HepG2 (cell line): Measurements from ENCODE around the gene ARG2. TPM values are rescaled to one million over a fixed set of nuclear protein-coding genes. Genes with fewer than 3 reads are reported as not detected.

Experiments
- CREB1 ChIP-seq, 2 experiments: fragments of 450-650 bp in 1 of 2; IDR thresholded peaks; 2 replicates each; pipeline ENCODE4 v1.6.1; 2016 to 2017; ENCODE audit warnings: control low read depth in 1 of 2, mild to moderate bottlenecking in 1 of 2, missing compliant biosample characterization in 1 of 2, missing genetic modification characterization in 1 of 2
- ELF4 ChIP-seq: sonication (generic); formaldehyde crosslinking; IDR thresholded peaks from 2 replicates; pipeline ENCODE4 v1.5.0; 2020; ENCODE audit warnings: missing genetic modification reagents, mild to moderate bottlenecking, moderate library complexity, borderline replicate concordance
- FUBP1 ChIP-seq: sonication (generic); formaldehyde crosslinking; IDR thresholded peaks from 2 replicates; pipeline ENCODE4 v1.5.1; 2020; ENCODE audit warnings: missing genetic modification reagents, mild to moderate bottlenecking, borderline replicate concordance
- IKZF4 ChIP-seq: sonication (generic); formaldehyde crosslinking; IDR thresholded peaks from 2 replicates; pipeline ENCODE4 v1.5.1; 2020; ENCODE audit warnings: borderline replicate concordance, mild to moderate bottlenecking, low read depth, missing genetic modification reagents; ENCODE audit errors: not compliant biosample characterization
- MAFG ChIP-seq: sonication (generic); formaldehyde crosslinking; IDR thresholded peaks from 2 replicates; pipeline ENCODE4 v1.5.1; 2020; ENCODE audit warnings: mild to moderate bottlenecking, missing genetic modification reagents
- MED13 ChIP-seq: sonication (generic); formaldehyde crosslinking; IDR thresholded peaks from 2 replicates; pipeline ENCODE4 v1.5.0; 2020; ENCODE audit warnings: missing genetic modification reagents
- MXD1 ChIP-seq: sonication (generic); formaldehyde crosslinking; IDR thresholded peaks from 2 replicates; pipeline ENCODE4 v1.4.0; 2020; ENCODE audit warnings: mild to moderate bottlenecking, missing genetic modification reagents
- RCOR2 ChIP-seq: IDR thresholded peaks from 2 replicates; pipeline ENCODE4 v1.6.1; 2016; ENCODE audit warnings: missing biosample characterization, missing genetic modification reagents
- REXO4 ChIP-seq: sonication (generic); formaldehyde crosslinking; IDR thresholded peaks from 2 replicates; pipeline ENCODE4 v1.8.0; 2022; ENCODE audit warnings: missing genetic modification reagents, mild to moderate bottlenecking, borderline replicate concordance
- TFDP2 ChIP-seq: sonication (generic); formaldehyde crosslinking; IDR thresholded peaks from 2 replicates; pipeline ENCODE4 v1.4.0; 2020; ENCODE audit warnings: missing genetic modification reagents
- TOE1 ChIP-seq: sonication (generic); formaldehyde crosslinking; IDR thresholded peaks from 2 replicates; pipeline ENCODE4 v1.4.0; 2020; ENCODE audit warnings: mild to moderate bottlenecking, missing genetic modification reagents
- ZBTB10 ChIP-seq: sonication (generic); formaldehyde crosslinking; IDR thresholded peaks from 2 replicates; pipeline ENCODE4 v1.4.0; 2020; ENCODE audit warnings: missing genetic modification reagents, borderline replicate concordance
- ZNF253 ChIP-seq: sonication (generic); formaldehyde crosslinking; IDR thresholded peaks from 2 replicates; pipeline ENCODE4 v1.8.0; 2022; ENCODE audit warnings: mild to moderate bottlenecking, missing genetic modification reagents, borderline replicate concordance
- ZNF451 ChIP-seq: sonication (generic); formaldehyde crosslinking; IDR thresholded peaks from 2 replicates; pipeline ENCODE4 v1.5.0; 2020; ENCODE audit warnings: mild to moderate bottlenecking, missing genetic modification reagents
- ZNF570 ChIP-seq: sonication (generic); formaldehyde crosslinking; IDR thresholded peaks from 2 replicates; pipeline ENCODE4 v1.4.0; 2020; ENCODE audit warnings: mild to moderate bottlenecking, missing genetic modification reagents, borderline replicate concordance
- ZNF605 ChIP-seq: sonication (generic); formaldehyde crosslinking; IDR thresholded peaks from 2 replicates; pipeline ENCODE4 v1.8.0; 2022; ENCODE audit warnings: mild to moderate bottlenecking, missing genetic modification reagents
- ZNF839 ChIP-seq: sonication (generic); formaldehyde crosslinking; IDR thresholded peaks from 2 replicates; pipeline ENCODE4 v1.4.0; 2020; ENCODE audit warnings: missing genetic modification reagents, mild to moderate bottlenecking, borderline replicate concordance
- ZNF878 ChIP-seq: sonication (generic); formaldehyde crosslinking; IDR thresholded peaks from 2 replicates; pipeline ENCODE4 v1.8.1; 2023; ENCODE audit warnings: mild to moderate bottlenecking, missing genetic modification reagents, moderate library complexity
- ZSCAN21 ChIP-seq: sonication (generic); formaldehyde crosslinking; IDR thresholded peaks from 2 replicates; pipeline ENCODE4 v1.8.0; 2022; ENCODE audit warnings: mild to moderate bottlenecking, missing genetic modification reagents, moderate library complexity, borderline replicate concordance
- polyA plus RNA-seq, 8 experiments: library from polyadenylated mRNA; depleted of rRNA in 3 of 8; stranded (reverse) in 7 of 8; unstranded in 1 of 8; fragments of >200 nt; fragmentation: Illumina TruSeq in 4 of 8; extraction: Trizol in 4 of 8; gene quantifications; 2 replicates each; pipeline versions ENCODE4 v1.2.1 to v1.2.3, GENCODE V29; 2011 to 2016; ENCODE audit warnings: low read depth in 4 of 8, missing spikeins in 1 of 8, mixed read lengths in 1 of 8; ENCODE audit not compliant: insufficient read depth in 1 of 8
- total RNA-seq, 5 experiments: library from RNA; depleted of rRNA; stranded (reverse); fragments of >200 nt; fragmentation: Illumina TruSeq; extraction: Trizol; gene quantifications; 2 replicates each; pipeline ENCODE4 v1.2.3, GENCODE V29; 2016; ENCODE audit warnings: low read depth in 1 of 5

The ARG2 gene
- total and polyA plus RNA-seq, 2 of the 13 experiments (the other 11 are each of a cell fraction or from before 2014, with no cell fraction given), result 37.5 to 73.6 TPM

- TF ChIP-seq TFDP2 (CRISPR knock-in tag) (no peak), MAFG (CRISPR knock-in tag) (no peak), MXD1 (CRISPR knock-in tag) (no peak), ZNF570 (CRISPR knock-in tag) (no peak), TOE1 (CRISPR knock-in tag) (no peak), ELF4 (CRISPR knock-in tag) (no peak), ZBTB10 (CRISPR knock-in tag) (no peak), ZNF878 (0 out of 2 replicates have a peak, but pooled peaks have one; percentile 41), REXO4 (CRISPR knock-in tag) (no peak), ZNF605 (CRISPR knock-in tag) (no peak), ZSCAN21 (CRISPR knock-in tag) (peak; percentile 38; the same call in 1 of the 2 replicates), FUBP1 (CRISPR knock-in tag) (no peak), ZNF253 (CRISPR knock-in tag) (no peak), ZNF839 (CRISPR knock-in tag) (no peak), IKZF4 (CRISPR knock-in tag) (no peak), ZNF451 (CRISPR knock-in tag) (peak; percentile 78; the same call in 1 of the 2 replicates), MED13 (no peak), RCOR2 (CRISPR knock-in tag) (no peak), CREB1 (IDR thresholded peaks at IDR 0.05) (peak; percentile 75), CREB1 (CRISPR knock-in tag; IDR thresholded peaks at IDR 0.05) (peak; percentile 63; the same call in 1 of the 2 replicates)
These were observed 75.2 kb downstream of the ARG2 start (continued) for GRCh38 chr14:67694791-67695393.
